Left hindlimb (tissue), 1 donor: Measurements from ENCODE around the gene ACER3.
A peak's percentile ranks its signal among the peaks of the same experiment; 100 is the strongest.
"Not testable (repeated sequence)": the region's sequence is repeated elsewhere in the genome, so short reads cannot be mapped to it uniquely, and the experiment has no call there.

ENCODE experiments used
- DNase-seq: peaks from one replicate; pipeline ENCODE4 v3.0.0-alpha.2; 2018

ACER3 gene

DNA sequence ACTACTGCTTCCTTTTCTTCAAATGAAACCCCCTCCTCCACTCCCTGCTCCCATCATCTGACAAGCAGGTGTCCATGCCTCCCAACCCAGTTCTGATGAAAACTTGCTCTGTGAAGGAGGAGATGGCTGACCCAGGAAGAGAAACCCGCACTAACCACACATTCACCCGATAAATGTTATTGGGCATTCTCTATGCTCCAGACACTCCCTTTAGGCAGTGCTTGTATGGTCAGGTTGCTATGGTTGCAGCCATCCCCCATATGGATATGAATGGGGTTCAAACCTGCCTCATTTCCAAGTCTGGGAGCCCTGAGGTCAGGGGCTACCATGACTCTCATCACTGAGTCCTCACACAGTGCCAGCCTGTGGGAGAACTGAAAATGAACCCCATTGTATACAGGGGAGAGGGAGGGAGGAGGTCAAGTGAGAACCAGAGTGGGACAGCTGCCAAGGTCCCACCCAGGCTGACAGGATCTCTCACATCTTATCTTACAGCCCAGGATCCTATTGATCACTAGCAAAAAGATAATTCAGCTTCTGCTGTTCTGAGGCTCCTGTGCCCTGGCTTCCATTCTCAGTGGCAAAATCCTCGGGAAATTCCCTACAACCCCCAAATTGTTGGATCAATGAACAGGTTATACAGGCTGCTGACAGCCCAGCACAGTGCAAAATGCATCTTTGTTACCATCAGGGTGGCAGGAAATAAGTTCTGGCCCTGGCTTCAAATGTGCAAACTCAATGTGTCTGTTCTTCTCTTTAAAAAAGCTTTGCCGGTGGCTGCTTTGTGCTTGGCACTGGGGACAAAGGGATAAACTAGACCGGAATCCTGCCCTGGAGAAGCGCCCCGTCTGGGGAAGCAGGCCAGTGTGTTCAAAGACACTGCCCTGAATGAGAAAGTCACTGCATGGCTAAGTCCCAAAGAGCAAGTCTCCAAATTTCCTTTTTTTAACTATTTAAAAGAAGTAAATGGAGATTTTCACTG is 22.7 kb upstream of the ACER3 start:
- DNase-seq: no peak

DNA sequence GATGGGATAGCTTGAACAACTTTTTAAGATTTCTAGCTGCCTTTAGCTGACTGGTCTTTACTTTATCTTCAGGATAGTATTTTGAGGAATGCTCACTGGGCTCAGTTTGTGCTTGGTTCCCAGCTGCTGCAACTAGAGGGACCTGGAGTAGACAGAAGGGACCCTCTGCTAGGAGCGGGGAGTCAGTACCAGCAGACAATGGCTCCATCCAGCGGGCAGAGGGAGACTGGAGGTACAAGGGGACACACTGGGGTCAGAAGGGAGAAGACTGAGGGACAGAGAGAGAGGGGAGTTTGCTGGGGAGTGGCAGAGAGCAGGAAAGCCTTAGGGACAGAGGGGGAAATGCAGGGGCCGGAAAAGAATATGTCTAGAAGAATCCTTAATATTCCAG is 22.0 kb upstream of the ACER3 start:
- DNase-seq: peak; percentile 42

DNA sequence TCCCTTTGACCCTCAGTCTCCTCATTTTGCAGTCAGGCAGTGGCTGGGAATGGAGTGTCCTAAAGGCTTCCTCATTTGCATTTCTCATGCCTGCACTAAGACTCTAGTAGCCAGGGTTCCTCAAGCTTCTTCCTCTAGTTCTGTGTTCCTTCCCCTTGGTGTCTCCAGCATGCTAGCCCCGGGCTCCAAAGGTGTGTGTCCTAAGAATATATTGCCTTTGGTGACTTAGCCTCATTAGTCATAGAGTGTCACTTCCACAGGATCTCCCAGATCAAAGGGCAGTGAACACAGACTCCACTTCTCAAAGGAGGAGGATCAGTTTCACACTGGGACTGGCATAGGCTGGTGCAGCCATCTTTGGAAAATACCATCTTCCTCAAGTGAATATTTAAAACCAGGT is 21.4 kb upstream of the ACER3 start:
- DNase-seq: no peak

DNA sequence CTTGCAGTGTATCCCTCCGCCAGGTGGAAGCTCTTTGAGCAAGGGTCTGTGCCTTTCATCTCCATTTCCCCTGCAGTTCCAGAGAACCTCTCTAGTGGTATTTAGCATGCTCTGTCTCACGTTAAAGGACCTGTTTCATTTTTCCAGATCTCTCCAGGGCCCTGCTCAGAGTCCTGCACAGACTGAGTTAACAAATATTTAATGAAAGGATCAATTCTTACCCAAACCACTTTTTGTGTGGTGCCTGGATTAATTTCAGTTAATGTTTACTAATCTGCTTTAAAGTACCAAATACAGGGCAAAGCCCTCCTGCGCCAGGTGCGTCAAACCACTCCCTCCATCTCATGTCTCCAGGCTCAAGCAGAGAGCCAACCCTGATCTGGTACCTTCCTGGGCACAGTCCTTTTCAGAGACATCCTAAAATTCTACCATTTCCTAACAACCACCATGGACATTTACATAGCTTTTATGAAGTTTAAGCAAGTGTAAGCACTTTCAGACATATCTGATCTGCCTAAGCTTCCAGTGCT is 18.7 kb upstream of the ACER3 start:
- DNase-seq: no peak

DNA sequence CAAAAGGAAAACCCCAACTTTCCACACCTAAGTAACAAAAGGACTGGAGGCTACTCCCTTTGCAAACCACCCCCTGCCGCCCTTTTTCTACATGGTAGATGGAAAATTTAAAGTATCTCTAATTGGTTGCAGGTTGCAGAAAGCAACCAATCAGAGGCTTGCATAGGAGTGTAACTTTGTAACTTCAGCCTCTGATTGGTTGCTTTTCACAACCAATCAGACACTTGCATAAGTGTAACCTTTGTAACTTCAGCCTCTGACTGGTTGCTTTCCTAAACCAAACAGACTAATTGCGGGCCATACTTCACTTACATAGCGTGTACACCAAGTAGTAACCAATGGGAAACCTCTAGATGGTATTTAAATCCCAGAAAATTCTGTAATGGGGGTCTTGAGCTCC is 16.8 kb upstream of the ACER3 start:
- no peak for DNase-seq

DNA sequence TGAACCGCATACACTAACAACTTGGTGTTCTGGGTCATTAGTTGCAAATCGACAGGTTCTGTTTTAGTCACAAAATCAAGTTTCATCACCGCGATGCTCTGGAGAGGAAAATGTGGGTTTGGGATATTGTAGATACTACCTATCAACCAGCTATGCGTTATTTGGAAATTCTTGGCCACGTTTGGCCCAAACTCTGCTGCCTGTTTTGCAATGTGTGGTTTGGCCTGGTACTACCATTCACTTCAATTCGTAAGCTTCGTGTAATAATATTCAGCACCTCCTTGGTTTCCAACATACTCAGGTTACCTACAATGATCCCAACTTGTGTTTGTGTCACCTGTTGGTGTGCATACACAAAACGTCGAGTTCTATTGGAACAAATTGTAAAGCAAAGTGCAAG is 16.2 kb upstream of the ACER3 start:
- DNase-seq: no peak

DNA sequence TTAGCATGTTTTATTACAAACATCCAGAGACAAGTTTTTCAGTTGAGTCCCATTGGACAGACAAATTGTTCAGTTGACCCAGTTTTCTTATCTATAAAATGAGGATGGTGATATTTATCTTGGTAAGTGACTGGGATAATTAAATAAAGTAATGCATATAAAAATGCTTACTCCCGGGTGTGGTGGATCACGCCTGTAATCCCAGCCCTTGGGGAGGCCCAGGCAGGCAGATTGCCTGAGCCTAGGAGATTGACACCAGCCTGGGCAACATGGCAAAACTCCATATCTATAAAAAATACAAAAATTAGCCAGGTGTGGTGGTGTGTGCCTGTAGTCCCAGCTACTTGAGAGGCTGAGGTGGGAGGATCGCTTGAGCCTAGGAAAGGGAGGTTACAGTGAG is 15.6 kb upstream of the ACER3 start:
- no peak for DNase-seq

DNA sequence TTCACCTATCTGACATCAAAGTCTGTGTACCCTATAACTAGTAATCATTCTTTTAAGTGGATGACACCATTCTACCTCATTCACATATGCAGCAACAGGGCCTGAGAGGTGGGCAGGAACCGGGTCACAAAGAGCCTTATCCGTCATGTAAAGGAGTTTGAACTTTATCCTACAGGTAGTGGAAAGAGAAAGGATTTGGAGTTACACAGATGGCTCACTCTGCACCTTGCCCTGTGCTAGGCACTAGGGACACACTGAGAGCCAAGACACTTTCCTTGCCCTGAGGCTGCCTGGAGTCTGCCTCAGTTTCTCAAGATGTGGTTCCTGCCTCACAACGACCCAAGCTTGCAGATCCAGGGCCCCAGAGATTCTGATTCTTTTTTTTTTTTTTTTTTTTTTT is 14.3 kb upstream of the ACER3 start:
- no peak for DNase-seq

DNA sequence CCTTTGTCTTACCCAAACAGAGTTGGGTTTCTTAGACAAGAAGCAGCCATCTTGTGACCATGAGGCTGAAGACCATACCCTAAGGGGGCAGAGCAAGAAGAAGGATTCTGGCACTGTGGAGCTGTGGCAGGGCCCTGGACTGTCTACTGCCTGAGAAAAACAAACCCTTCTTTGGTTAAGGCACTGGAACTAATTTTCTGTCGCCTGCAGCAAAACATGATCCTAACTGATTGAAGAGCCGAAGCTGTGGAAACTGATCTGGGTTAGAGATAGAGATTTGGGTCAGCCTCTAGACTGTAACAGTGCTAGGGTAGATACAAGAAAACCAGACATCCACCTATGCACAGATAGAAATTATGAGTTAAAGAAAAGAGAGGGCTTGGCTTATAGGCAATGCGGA is 11.3 kb upstream of the ACER3 start:
- no peak for DNase-seq

DNA sequence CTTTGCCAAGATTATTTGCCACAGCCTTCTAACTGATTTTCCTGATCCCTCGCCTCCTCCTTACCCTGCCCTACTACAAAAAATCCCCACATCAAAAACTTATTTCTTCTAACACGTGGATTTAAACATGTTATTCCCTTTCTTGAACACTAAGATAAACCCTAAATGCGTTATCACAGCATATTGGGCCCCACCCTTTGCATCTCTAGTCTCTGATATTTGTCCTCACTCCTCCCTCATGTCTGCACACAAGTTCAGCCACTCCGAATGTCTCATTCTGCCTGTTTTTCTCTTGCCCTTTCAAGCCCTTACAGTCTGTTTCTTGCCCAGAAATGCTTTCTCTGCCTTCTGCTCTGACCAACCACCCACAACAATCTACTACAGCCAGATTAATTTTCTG is 10.6 kb upstream of the ACER3 start:
- DNase-seq: no peak

DNA sequence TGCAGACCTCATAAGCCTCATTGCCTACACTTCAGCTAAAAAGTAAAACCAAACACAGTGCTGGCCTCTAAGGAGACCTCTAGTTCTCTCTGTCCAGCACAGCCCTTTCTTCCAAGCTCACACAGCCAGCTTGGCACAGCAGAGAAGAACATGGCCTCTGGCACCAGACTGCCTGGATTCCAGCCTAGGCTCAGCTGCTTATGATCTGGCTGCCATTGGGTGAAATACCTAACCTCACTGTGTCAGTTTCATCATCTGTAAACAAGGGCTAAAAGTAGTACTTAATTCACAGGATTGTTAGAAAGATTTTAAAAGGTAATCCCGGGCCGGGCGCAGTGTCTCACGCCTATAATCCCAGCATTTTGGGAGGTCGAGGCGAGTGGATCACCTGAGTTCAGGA is 9.9 kb upstream of the ACER3 start:
- DNase-seq: no peak

DNA sequence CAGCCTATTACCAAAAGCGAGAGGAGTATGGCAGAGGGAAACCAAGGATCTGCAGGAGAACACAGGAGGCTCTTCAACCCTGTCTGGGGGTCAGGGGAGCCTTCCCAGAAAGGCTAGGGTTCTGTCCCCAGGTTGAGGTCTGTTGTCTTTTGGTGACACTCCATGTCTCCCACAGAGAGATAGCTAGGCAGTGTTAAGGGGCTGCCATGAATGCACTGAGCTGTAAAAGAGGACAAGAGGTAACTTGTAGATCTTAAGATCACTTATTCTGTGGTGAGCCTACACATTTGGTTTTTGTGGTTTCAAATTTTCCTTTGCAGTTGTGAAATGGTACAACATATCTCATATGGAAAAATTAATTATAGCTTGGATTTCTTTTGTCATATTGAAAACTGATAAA is 6.0 kb upstream of the ACER3 start:
- DNase-seq: no peak

DNA sequence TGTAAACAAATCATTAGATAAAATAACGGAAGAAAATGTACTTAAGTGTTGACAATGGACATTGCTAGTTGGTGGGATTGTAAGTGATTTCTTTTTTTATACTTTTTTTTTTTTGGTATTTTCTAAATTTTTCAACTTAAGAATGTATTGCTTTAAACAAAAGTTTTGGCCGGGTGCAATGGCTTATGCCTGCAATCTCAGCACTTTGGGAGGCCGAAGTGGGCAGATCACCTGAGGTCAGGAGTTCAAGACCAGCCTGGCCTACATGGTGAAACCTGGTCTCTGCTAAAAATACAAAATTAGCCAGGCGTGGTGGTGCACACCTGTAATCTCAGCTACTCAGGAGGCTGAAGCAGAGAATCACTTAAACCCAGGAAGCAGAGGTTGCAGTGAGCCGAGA is 5.0 kb upstream of the ACER3 start:
- not testable (repeated sequence) for DNase-seq

DNA sequence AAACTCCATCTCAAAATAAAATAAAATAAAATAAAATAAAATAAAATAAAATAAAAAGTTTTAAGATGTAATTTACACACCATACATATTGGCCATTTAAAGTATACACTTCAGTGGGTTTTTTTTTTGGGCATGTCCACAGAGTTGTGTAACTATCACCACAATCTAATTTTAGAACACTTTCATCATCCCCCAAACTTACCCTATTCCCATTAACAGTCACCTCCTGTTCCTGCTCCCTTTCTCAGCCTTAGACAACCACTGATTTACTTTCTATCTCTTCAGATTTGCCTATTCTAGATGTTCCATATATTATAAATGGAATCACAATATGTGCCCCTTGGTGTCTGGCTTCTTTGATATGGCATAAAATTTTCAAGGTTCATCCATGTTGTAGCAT is 4.6 kb upstream of the ACER3 start:
- no peak for DNase-seq

DNA sequence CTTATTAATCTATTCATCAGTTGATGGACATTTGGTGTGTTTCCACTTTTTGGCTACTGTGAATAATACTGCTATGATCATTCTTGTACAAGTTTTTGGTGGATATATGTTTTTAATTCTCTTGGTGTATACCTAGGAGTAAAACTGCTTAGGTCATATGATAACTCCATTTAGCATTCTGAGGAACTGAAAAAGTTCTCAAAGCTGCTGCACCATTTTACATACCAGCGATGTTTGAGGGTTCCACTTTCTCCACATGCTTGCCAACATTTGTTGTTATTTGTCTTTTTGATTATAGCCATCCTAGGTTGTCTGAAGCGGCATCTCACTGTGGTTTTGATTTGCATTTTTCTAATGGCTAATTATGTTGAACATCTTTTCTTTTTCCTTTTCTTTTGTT is 4.1 kb upstream of the ACER3 start:
- DNase-seq: no peak

DNA sequence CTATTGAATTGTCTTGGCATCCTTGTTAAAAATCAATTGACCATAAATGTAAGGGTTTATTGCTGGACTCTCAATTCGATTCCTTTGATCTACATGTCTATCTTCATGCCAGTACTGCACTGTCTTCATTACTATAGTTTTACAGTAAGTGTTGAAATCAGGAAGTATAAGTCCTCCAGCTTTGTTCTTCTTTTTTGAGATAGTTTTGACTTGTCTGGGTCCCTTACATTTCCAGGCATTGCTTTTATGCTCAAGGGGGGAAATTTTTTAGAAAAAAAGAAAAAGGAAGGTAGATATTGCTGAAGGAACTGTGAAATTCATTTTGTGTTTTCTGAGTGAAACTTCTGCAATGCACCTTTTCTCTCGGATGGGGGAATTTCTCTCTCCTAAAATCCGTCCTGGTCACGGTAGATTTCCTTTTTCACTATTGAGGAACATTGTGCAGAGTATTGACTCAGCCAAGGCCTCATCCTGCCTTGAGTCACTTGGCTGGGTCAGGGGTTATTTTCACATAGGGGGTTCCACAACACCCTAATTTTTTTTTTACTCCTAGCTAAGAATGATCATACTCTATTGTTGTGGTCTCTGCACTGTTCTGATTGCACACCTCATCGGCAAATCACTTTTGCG is 2.8 kb upstream of the ACER3 start:
- no peak for DNase-seq

DNA sequence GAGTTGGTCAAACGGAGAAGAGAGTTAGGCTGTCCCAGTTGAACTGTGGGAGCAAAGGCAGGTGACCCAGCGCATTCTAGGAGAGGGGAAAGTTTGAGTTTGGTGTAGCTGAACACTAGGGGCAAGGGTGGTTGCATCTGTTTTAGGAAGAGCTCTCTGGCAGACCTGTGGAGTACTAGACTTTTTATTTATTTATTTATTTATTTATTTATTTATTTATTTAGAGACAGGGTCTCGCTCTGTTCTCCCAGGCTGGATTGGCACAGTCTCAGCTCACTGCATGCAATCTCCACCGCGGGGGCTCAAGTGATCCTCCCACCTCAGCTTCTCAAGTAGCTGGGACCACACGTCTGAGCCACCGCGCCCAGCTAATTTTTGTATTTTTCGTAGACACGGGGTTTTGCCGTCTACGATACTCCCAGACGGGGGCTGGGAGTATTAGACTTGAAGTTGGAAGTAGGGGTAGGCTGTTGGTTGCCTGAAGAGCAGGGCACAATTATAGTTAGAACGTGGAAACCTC is 950 bp upstream of the ACER3 start:
- no peak for DNase-seq

DNA sequence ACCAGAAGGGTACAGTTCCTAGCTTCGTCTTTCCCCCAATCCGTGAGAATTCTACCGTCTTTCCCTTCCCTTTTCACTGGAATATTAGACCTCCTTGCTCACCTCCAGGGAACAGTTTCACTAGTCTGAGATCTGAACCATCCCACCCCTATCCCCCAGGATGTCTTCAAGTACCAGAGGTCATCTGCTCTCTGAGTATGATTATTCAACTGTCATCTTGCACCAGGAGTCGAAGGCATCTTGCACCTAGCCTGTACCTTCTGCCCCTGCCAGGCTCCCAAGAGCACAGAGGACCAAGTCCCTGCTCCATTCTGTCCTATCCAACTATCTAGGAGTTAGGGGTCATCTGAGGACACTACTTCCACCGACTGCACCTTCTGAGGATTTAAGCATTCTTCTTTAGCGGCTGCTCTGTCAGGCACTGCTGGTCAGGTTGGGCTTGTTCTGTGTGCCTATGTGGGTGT is 804 bp downstream of the ACER3 start:
- no peak for DNase-seq

DNA sequence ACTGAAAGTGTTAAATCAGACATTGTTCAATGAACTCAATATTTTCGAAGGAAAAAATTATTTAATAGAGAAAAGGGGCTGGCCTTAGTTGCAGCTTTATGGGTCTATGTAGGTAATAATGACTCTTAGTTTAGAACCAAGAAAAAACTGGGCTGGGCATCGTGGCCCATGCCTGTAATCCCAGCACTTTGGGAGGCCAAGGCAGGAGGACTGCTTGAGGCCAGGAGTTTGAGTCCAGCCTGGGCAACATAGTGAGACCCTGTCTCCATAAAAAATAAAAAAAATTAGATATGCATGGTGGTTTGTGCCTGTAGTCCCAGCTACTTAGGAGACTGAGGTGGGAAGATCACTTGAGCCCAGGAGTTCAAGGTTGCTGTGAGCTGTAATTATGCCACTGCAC is 2.1 kb downstream of the ACER3 start:
- DNase-seq: not testable (repeated sequence)

DNA sequence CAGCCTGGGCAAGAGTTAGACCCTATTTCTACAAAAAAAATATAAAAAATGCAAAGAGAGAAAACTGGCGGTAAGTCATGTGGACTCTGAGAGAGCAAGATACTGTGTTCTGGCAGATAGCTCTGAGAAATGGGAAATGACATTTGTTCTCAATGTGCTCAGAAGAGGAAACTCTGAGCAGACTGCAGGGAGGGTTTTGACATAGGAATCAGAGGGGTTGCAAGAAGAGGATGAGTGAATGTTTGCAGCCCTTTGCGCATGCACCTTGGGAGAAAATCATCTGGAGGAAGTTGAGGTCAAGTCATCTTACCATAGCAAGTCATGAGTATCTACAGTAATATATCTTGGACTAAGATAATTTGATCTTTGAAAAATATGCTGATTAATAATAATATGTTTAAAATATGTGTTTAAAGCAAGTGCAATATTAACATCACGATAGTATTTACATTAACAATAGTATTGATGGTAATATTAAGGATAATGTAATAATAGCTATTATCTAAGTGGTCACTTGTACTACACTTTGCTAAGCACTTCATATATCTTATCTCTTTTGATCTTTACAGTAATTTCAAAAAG is 2.6 kb downstream of the ACER3 start:
- no peak for DNase-seq

DNA sequence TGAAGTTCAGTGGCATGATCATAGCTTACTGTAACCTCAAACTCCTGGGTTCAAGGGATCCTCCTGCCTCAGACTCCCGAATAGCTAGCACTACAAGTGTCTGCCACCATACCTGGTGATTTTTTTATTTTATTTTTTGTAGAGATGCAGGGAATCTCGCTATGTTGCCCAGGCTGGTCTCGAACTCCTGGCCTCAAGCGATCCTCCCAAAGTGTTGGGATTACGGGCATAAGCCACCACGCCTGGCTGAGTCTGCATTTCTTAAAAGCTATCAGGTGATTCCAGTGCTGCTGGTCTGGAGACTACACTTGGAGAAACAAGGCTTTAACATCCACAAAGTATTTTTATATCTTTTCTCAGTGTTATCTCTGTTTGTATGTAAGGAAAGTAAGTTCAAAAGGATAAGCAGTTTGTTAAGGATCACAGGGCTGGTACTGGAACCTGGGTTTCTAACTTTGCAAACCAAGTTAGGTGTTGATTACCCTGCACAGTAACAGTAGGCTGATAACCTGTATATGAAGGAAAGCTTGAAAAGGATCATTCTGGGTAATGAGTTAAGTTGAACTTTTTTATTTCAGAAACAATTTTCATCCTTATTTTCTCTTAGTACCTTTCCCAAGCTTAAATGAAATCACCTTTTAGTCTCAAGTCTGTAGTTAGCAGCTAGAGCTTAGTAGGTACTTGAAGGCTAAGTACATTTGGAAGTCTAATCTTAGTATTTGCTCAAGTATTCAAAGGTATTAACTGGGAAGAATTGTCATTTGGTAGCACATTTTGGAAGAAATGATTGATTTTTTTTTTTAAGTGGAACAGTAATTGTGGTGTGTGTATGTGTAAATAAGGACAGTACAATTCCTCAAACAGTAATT is 12.5 kb downstream of the ACER3 start:
- no peak for DNase-seq

DNA sequence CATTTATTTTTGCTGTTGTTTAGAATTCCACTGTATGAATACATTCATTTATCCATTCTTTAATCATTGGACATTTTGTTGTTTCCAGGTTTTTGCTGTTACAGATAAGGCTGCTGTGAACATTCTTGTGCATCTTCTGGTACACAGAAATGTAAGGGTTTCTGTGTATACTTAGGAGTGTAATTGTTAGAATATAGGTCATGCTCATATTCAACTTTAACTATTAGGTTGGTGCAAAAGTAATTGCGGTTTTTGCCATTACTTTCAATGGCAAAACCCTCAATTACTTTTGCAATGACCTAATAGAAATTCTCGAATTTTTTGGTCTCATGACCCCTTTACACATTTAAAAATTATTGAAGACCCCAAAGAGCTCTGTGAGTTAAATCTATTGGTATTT is 17.3 kb downstream of the ACER3 start:
- no peak for DNase-seq

DNA sequence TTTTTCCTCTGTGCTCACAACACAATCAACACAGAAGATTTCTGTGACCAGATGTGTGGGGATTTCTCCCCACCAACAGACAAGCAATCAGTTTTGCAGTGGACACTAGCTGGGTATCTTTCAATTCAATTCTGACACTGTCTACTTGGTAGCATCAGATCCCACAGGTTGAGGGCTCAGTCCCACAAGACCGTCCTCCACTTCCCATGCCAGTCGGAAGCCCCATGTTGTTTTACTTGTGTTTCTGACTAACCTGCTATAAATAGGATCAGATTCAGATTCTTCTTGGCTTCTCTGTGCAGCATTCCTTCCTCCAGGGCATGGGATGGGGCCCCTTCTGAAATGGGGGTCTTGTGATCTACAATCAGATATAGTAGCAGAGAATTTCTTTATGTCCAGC is 19.6 kb downstream of the ACER3 start:
- DNase-seq: no peak
